Activated CD4-positive, CD25-positive, alpha-beta regulatory T cell (primary cell): ENCODE data around the gene KCNAB3.

Experiments used
- DNase-seq, 4 experiments: peaks; one replicate each; lab custom pipeline; 2025; lab: John Stamatoyannopoulos, UW

The KCNAB3 gene

GRCh38 chr17:7903154-7904103 is 26.2 kb downstream of the KCNAB3 start:
- DNase-seq = no peak

- DNase-seq = no peak
Observed at GRCh38 chr17:7897773-7898172, 31.9 kb downstream of the KCNAB3 start.

- DNase-seq = no peak
Observed at GRCh38 chr17:7897090-7897489, 32.6 kb downstream of the KCNAB3 start.

- DNase-seq = no peak
Observed at GRCh38 chr17:7894866-7895265, 34.8 kb downstream of the KCNAB3 start.

- DNase-seq = no peak
Observed at GRCh38 chr17:7894226-7894625, 35.4 kb downstream of the KCNAB3 start.

- no peak for DNase-seq
Observed at GRCh38 chr17:7893187-7893880, 36.3 kb downstream of the KCNAB3 start.

GRCh38 chr17:7889166-7889955 is 40.3 kb downstream of the KCNAB3 start:
- no peak for DNase-seq

GRCh38 chr17:7888184-7888920 is 41.3 kb downstream of the KCNAB3 start, which contains the start of gene CHD3:
Gene CHD3, plus strand, starts transcription at chr17:7888789. Its CDS starts 212 bp downstream, at chr17:7889001.
- DNase-seq = peak in 3 of 4 experiments; percentile 22 to 32 (median 30)

GRCh38 chr17:7887482-7888183 is 42.0 kb downstream of the KCNAB3 start:
- peak; percentile 58 to 74 (median 73) for DNase-seq

GRCh38 chr17:7887038-7887481 is 42.6 kb downstream of the KCNAB3 start:
- DNase-seq = no peak

GRCh38 chr17:7886227-7887037 is 43.2 kb downstream of the KCNAB3 start:
- DNase-seq = peak in 1 of 4 experiments; percentile 8

GRCh38 chr17:7885367-7886226 is 44.1 kb downstream of the KCNAB3 start:
- peak in 2 of 4 experiments; percentile 29 to 42 for DNase-seq

GRCh38 chr17:7884581-7885366 is 44.9 kb downstream of the KCNAB3 start:
- peak in 1 of 4 experiments; percentile 36 for DNase-seq

- no peak for DNase-seq
Observed at GRCh38 chr17:7883781-7884386, 45.8 kb downstream of the KCNAB3 start.

GRCh38 chr17:7882629-7883028 is 47.0 kb downstream of the KCNAB3 start:
- no peak for DNase-seq

- DNase-seq = no peak
Observed at GRCh38 chr17:7882068-7882467, 47.6 kb downstream of the KCNAB3 start.

GRCh38 chr17:7881276-7882054 is 48.2 kb downstream of the KCNAB3 start:
- DNase-seq = no peak
